DND-41 (cell line): ENCODE measurements around the gene RAB34.

ENCODE experiments used
- CTCF ChIP-seq: IDR thresholded peaks from 2 replicates; pipeline ENCODE4 v1.5.1; 2012; ENCODE audit warnings: borderline replicate concordance, low read length, moderate library complexity, mild to moderate bottlenecking; ENCODE audit not compliant: poor library complexity, severe bottlenecking; ENCODE audit errors: extremely low read depth
- EZH2 ChIP-seq: IDR thresholded peaks from 3 replicates; pipeline ENCODE4 v1.6.1; 2012; ENCODE audit warnings: borderline replicate concordance, low read depth, mild to moderate bottlenecking, moderate library complexity, low read length, inconsistent platforms; ENCODE audit not compliant: severe bottlenecking

- TF ChIP-seq EZH2 = no peak
- TF ChIP-seq CTCF = no peak
Observed at GRCh38 chr17:28705728-28706334, 11.8 kb downstream of the RAB34 start.
